HepG2 (cell line): ENCODE data around the gene COMT. TPM values are rescaled to one million over a fixed set of nuclear protein-coding genes. Genes with fewer than 3 reads are reported as not detected.
A peak's percentile ranks its signal among the peaks of the same experiment; 100 is the strongest.

Experiments used
- CBFB ChIP-seq: sonication (generic); formaldehyde crosslinking; IDR thresholded peaks from 2 replicates; pipeline ENCODE4 v1.4.0; 2020; ENCODE audit warnings: missing genetic modification reagents
- NAIF1 ChIP-seq: sonication (generic); formaldehyde crosslinking; IDR thresholded peaks from 2 replicates; pipeline ENCODE4 v1.5.0; 2020; ENCODE audit warnings: mild to moderate bottlenecking, missing genetic modification reagents, borderline replicate concordance
- ZNF552 ChIP-seq: sonication (generic); formaldehyde crosslinking; IDR thresholded peaks from 2 replicates; pipeline ENCODE4 v1.9.0; 2022; ENCODE audit warnings: missing genetic modification reagents, mild to moderate bottlenecking, borderline replicate concordance
- ZNF619 ChIP-seq: sonication (generic); formaldehyde crosslinking; IDR thresholded peaks from 2 replicates; pipeline ENCODE4 v1.4.0; 2020; ENCODE audit warnings: mild to moderate bottlenecking, missing genetic modification reagents
- ZSCAN21 ChIP-seq: sonication (generic); formaldehyde crosslinking; IDR thresholded peaks from 2 replicates; pipeline ENCODE4 v1.8.0; 2022; ENCODE audit warnings: mild to moderate bottlenecking, missing genetic modification reagents, moderate library complexity, borderline replicate concordance
- polyA plus RNA-seq, 8 experiments: library from polyadenylated mRNA; depleted of rRNA in 3 of 8; stranded (reverse) in 7 of 8; unstranded in 1 of 8; fragments of >200 nt; fragmentation: Illumina TruSeq in 4 of 8; extraction: Trizol in 4 of 8; gene quantifications; 2 replicates each; pipeline versions ENCODE4 v1.2.1 to v1.2.3, GENCODE V29; 2011 to 2016; ENCODE audit warnings: low read depth in 4 of 8, missing spikeins in 1 of 8, mixed read lengths in 1 of 8; ENCODE audit not compliant: insufficient read depth in 1 of 8
- total RNA-seq, 5 experiments: library from RNA; depleted of rRNA; stranded (reverse); fragments of >200 nt; fragmentation: Illumina TruSeq; extraction: Trizol; gene quantifications; 2 replicates each; pipeline ENCODE4 v1.2.3, GENCODE V29; 2016; ENCODE audit warnings: low read depth in 1 of 5
- TF ChIP-seq, protein P1 (sequence below): fragments of 450-650 bp; IDR thresholded peaks from 2 replicates; pipeline ENCODE4 v1.6.1; 2017; ENCODE audit warnings: mild to moderate bottlenecking
- TF ChIP-seq, protein P2 (sequence below): sonication (generic); formaldehyde crosslinking; IDR thresholded peaks from 2 replicates; pipeline ENCODE4 v1.4.0; 2020; ENCODE audit warnings: mild to moderate bottlenecking, missing genetic modification reagents
- TF ChIP-seq, protein P3 (sequence below): sonication (generic); formaldehyde crosslinking; IDR thresholded peaks from 2 replicates; pipeline ENCODE4 v1.8.1; 2023; ENCODE audit warnings: missing genetic modification reagents, inconsistent platforms, borderline replicate concordance
- TF ChIP-seq, protein P4 (sequence below), 2 experiments: sonication (generic) in 1 of 2; formaldehyde crosslinking in 1 of 2; IDR thresholded peaks; 2 replicates each; pipeline versions ENCODE4 v1.6.1 to v1.9.0; 2014 to 2022; ENCODE audit warnings: antibody characterized with exemption in 1 of 2, borderline replicate concordance in 1 of 2, inconsistent platforms in 1 of 2, low read depth in 1 of 2, missing genetic modification reagents in 1 of 2

The COMT gene
- total and polyA plus RNA-seq, 2 of the 13 experiments (the other 11 are each of a cell fraction or from before 2014, with no cell fraction given), result 156 to 162 TPM

DNA sequence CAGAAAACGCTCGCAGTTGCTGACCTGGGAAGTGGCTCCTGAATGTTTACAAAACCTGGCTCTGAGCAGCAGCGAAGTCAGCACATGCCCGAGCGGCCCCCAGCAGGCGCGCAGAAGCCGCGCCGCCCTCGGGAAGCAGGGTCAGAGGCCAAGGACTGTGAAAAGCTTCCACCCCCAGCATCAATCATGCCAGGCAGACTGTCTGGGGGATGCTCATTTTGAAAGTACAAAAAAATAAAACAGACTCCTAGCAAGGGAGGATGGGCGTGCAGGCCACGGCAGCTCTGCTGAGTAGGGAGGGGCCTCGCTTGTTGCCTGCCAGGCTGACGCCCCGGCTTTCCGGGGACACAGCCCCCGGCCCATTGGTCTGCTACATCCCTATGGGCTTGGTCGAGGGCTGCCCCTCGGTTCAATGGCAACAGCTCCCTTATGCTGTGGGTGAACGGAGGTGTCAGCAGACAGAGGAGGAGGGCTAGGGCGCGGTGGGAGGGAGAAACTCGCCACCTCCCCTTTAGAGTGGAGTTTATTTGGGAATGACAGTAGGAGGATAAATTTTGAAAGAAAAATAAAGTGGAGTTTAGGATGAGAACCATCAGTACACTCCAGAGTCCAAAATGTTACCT lies 49.2 kb upstream of the COMT start (continued):
- TF ChIP-seq, protein P1, sequence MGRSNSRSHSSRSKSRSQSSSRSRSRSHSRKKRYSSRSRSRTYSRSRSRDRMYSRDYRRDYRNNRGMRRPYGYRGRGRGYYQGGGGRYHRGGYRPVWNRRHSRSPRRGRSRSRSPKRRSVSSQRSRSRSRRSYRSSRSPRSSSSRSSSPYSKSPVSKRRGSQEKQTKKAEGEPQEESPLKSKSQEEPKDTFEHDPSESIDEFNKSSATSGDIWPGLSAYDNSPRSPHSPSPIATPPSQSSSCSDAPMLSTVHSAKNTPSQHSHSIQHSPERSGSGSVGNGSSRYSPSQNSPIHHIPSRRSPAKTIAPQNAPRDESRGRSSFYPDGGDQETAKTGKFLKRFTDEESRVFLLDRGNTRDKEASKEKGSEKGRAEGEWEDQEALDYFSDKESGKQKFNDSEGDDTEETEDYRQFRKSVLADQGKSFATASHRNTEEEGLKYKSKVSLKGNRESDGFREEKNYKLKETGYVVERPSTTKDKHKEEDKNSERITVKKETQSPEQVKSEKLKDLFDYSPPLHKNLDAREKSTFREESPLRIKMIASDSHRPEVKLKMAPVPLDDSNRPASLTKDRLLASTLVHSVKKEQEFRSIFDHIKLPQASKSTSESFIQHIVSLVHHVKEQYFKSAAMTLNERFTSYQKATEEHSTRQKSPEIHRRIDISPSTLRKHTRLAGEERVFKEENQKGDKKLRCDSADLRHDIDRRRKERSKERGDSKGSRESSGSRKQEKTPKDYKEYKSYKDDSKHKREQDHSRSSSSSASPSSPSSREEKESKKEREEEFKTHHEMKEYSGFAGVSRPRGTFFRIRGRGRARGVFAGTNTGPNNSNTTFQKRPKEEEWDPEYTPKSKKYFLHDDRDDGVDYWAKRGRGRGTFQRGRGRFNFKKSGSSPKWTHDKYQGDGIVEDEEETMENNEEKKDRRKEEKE, result no peak
- TF ChIP-seq, protein P2, sequence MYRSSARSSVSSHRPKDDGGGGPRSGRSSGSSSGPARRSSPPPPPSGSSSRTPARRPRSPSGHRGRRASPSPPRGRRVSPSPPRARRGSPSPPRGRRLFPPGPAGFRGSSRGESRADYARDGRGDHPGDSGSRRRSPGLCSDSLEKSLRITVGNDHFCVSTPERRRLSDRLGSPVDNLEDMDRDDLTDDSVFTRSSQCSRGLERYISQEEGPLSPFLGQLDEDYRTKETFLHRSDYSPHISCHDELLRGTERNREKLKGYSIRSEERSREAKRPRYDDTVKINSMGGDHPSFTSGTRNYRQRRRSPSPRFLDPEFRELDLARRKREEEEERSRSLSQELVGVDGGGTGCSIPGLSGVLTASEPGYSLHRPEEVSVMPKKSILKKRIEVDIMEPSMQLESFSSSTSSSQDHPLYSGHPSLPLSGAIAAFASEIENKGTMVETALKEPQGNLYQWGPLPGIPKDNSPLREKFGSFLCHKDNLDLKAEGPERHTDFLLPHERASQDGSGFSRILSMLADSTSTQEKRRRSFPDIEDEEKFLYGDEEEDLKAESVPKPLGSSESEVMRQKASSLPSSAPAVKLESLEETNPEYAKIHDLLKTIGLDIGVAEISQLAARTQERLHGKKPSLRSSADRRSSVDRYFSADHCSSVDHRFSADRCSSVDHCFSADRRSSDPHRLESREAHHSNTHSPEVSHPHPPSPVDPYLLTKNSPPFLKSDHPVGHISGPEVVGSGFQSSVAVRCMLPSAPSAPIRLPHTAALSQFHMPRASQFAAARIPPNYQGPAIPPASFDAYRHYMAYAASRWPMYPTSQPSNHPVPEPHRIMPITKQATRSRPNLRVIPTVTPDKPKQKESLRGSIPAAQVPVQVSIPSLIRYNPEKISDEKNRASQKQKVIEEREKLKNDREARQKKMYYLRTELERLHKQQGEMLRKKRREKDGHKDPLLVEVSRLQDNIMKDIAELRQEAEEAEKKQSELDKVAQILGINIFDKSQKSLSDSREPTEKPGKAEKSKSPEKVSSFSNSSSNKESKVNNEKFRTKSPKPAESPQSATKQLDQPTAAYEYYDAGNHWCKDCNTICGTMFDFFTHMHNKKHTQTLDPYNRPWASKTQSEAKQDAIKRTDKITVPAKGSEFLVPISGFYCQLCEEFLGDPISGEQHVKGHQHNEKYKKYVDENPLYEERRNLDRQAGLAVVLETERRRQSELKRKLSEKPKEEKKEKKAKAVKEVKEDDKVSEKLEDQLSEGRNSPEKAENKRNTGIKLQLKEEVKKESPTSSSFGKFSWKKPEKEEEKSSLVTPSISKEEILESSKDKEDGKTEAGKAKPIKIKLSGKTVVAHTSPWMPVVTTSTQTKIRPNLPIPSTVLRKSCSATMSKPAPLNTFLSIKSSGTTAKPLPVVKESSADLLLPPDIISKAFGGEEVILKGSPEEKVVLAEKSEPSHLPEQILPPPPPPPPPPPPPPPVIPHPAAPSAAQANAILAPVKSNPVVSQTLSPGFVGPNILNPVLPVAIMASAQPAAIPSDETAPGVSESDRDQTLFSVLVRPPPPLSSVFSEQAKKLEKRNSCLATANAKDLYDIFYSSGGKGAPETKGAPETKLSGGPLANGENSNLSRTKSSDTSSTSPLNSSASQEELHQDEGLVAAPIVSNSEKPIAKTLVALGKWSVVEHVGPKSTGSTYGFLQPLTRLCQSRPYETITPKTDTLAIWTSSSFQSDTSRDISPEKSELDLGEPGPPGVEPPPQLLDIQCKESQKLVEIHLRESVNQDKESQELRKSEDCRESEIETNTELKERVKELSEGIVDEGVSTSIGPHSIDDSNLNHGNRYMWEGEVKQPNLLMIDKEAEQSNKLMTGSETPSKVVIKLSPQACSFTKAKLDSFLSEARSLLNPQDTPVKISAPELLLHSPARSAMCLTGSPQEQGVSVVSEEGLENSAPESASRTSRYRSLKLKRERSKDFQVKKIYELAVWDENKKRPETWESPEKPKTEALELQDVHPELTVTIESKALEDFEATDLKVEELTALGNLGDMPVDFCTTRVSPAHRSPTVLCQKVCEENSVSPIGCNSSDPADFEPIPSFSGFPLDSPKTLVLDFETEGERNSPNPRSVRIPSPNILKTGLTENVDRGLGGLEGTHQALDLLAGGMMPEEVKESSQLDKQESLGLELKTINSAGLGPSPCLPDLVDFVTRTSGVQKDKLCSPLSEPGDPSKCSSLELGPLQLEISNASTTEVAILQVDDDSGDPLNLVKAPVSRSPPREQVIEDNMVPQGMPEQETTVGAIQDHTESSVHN (CRISPR knock-in tag), result peak; percentile 88
- TF ChIP-seq ZNF552 (CRISPR knock-in tag), result peak; percentile 99
- TF ChIP-seq NAIF1 (CRISPR knock-in tag), result peak; percentile 87; the same call in 1 of the 2 replicates
- TF ChIP-seq, protein P3, sequence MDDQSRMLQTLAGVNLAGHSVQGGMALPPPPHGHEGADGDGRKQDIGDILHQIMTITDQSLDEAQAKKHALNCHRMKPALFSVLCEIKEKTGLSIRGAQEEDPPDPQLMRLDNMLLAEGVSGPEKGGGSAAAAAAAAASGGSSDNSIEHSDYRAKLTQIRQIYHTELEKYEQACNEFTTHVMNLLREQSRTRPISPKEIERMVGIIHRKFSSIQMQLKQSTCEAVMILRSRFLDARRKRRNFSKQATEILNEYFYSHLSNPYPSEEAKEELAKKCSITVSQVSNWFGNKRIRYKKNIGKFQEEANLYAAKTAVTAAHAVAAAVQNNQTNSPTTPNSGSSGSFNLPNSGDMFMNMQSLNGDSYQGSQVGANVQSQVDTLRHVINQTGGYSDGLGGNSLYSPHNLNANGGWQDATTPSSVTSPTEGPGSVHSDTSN (CRISPR knock-in tag), result peak; percentile 95
- TF ChIP-seq CBFB (CRISPR knock-in tag), result 0 out of 2 replicates have a peak, but pooled peaks have one; percentile 43
- TF ChIP-seq ZSCAN21 (CRISPR knock-in tag), result peak; percentile 98
- no peak; the same call in 1 of the 2 replicates for TF ChIP-seq ZNF619 (CRISPR knock-in tag)
- TF ChIP-seq, protein P4, sequence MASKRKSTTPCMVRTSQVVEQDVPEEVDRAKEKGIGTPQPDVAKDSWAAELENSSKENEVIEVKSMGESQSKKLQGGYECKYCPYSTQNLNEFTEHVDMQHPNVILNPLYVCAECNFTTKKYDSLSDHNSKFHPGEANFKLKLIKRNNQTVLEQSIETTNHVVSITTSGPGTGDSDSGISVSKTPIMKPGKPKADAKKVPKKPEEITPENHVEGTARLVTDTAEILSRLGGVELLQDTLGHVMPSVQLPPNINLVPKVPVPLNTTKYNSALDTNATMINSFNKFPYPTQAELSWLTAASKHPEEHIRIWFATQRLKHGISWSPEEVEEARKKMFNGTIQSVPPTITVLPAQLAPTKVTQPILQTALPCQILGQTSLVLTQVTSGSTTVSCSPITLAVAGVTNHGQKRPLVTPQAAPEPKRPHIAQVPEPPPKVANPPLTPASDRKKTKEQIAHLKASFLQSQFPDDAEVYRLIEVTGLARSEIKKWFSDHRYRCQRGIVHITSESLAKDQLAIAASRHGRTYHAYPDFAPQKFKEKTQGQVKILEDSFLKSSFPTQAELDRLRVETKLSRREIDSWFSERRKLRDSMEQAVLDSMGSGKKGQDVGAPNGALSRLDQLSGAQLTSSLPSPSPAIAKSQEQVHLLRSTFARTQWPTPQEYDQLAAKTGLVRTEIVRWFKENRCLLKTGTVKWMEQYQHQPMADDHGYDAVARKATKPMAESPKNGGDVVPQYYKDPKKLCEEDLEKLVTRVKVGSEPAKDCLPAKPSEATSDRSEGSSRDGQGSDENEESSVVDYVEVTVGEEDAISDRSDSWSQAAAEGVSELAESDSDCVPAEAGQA (IDR thresholded peaks at IDR 0.05; ENCODE audit: low read depth), result no peak
- TF ChIP-seq, protein P4 (CRISPR knock-in tag; IDR thresholded peaks at IDR 0.05; ENCODE audit: borderline replicate concordance), result peak; percentile 98
